GM23338 (cell line): ENCODE results near the gene ALPP. TPM values are rescaled to one million over a fixed set of nuclear protein-coding genes. Genes with fewer than 3 reads are reported as not detected.

ENCODE experiments used
- ATAC-seq: fragments of 200-7000 bp; cut with Tn5 transposase; 3 replicates; pipeline ENCODE4 v1.9.1; 2020
- DNase-seq: peaks from one replicate; pipeline ENCODE4 v3.0.0-alpha.2; 2015; ENCODE audit warnings: low spot score
- H2AFZ ChIP-seq: fragments of 200-600 bp; sonication (generic); 2 replicates; pipeline ENCODE4 v1.8.0; 2016; ENCODE audit warnings: antibody characterized with exemption, mild to moderate bottlenecking, moderate library complexity
- H3F3A ChIP-seq: fragments of 200-600 bp; sonication (generic); replicated peaks from 2 replicates; pipeline ENCODE4 v1.8.0; 2017; ENCODE audit warnings: antibody characterized with exemption, mixed run types, low read depth
- H3K27ac ChIP-seq: fragments of 200-600 bp; sonication (generic); 2 replicates; pipeline ENCODE4 v1.6.1; 2016; ENCODE audit warnings: low read depth
- H3K27me3 ChIP-seq: fragments of 200-600 bp; sonication (generic); 2 replicates; pipeline ENCODE4 v1.8.0; 2016; ENCODE audit warnings: mild to moderate bottlenecking, mixed run types, moderate library complexity; ENCODE audit not compliant: insufficient read depth
- H3K36me3 ChIP-seq: fragments of 200-600 bp; sonication (generic); 2 replicates; pipeline ENCODE4 v1.8.0; 2016; ENCODE audit warnings: mild to moderate bottlenecking; ENCODE audit not compliant: insufficient read depth
- H3K4me1 ChIP-seq: fragments of 200-600 bp; sonication (generic); 2 replicates; pipeline ENCODE4 v1.8.0; 2016; ENCODE audit warnings: mild to moderate bottlenecking, moderate library complexity; ENCODE audit not compliant: insufficient read depth
- H3K4me2 ChIP-seq: fragments of 200-600 bp; sonication (generic); 2 replicates; pipeline ENCODE4 v1.7.1; 2017; ENCODE audit warnings: mixed run types
- H3K4me3 ChIP-seq: fragments of 200-600 bp; sonication (generic); 2 replicates; pipeline ENCODE4 v1.6.1; 2016; ENCODE audit warnings: mixed run types
- H3K79me2 ChIP-seq: fragments of 200-600 bp; sonication (generic); replicated peaks from 2 replicates; pipeline ENCODE4 v1.8.0; 2017; ENCODE audit warnings: mild to moderate bottlenecking; ENCODE audit not compliant: insufficient read depth
- H3K9me2 ChIP-seq: fragments of 200-600 bp; sonication (generic); 2 replicates; pipeline ENCODE4 v1.8.0; 2017; ENCODE audit not compliant: insufficient read depth
- H4K20me1 ChIP-seq: fragments of 200-600 bp; sonication (generic); replicated peaks from 2 replicates; pipeline ENCODE4 v1.8.0; 2017; ENCODE audit warnings: mild to moderate bottlenecking; ENCODE audit not compliant: insufficient read depth
- H3K27ac Mint-ChIP-seq: 2 replicates; pipeline ENCODE4 v1.8.0; 2020; ENCODE audit warnings: inconsistent platforms, mild to moderate bottlenecking, moderate library complexity, mixed read lengths
- H3K27me3 Mint-ChIP-seq: 3 replicates; pipeline ENCODE4 v1.8.0; 2022; ENCODE audit warnings: low read depth, mild to moderate bottlenecking, moderate library complexity, mixed read lengths, inconsistent platforms; ENCODE audit not compliant: insufficient read depth, poor library complexity
- H3K36me3 Mint-ChIP-seq: 3 replicates; pipeline ENCODE4 v1.8.0; 2021; ENCODE audit warnings: low read depth, mild to moderate bottlenecking, inconsistent platforms, moderate library complexity, mixed read lengths
- H3K4me1 Mint-ChIP-seq: 3 replicates; pipeline ENCODE4 v1.8.0; 2020; ENCODE audit warnings: mild to moderate bottlenecking, inconsistent platforms, mixed read lengths
- H3K4me3 Mint-ChIP-seq: 3 replicates; pipeline ENCODE4 v1.8.0; 2021; ENCODE audit warnings: moderate library complexity, mild to moderate bottlenecking, inconsistent platforms, mixed read lengths
- H3K9me3 Mint-ChIP-seq: 3 replicates; pipeline ENCODE4 v1.8.0; 2020; ENCODE audit warnings: moderate library complexity, mild to moderate bottlenecking, inconsistent platforms, mixed read lengths
- JUNB ChIP-seq: IDR thresholded peaks from one replicate; pipeline ENCODE4 v1.6.1; 2016; ENCODE audit warnings: antibody characterized with exemption; ENCODE audit not compliant: unreplicated experiment
- STAT1 ChIP-seq: IDR thresholded peaks from one replicate; pipeline ENCODE4 v1.6.1; 2016; ENCODE audit warnings: antibody characterized with exemption; ENCODE audit not compliant: unreplicated experiment
- ZNF331 ChIP-seq: fragments of 250-450 bp; sonication (Bioruptor Pico); IDR thresholded peaks from 2 replicates; pipeline ENCODE4 v1.5.0; 2020; ENCODE audit warnings: low read depth, mild to moderate bottlenecking, moderate library complexity
- polyA plus RNA-seq: library from polyadenylated mRNA; unstranded; fragments of >200 nt; fragmentation: Nextera tagmentation; extraction: Ambion mirVana; gene quantifications from 2 replicates; pipeline ENCODE4 v1.2.1, GENCODE V29; 2016
- total RNA-seq: library from RNA; depleted of rRNA; stranded (reverse); fragments of >200 nt; shearing (Covaris generic); gene quantifications from 2 replicates; pipeline ENCODE4 v1.2.3, GENCODE V29; 2014
- TF ChIP-seq, protein P1 (sequence below): IDR thresholded peaks from one replicate; pipeline ENCODE4 v1.6.1; 2018; ENCODE audit warnings: antibody characterized with exemption; ENCODE audit not compliant: unreplicated experiment
- TF ChIP-seq, protein P2 (sequence below): IDR thresholded peaks from 2 replicates; pipeline ENCODE4 v1.6.1; 2016; ENCODE audit warnings: antibody characterized with exemption

ALPP gene
- total and polyA plus RNA-seq, 2 experiments from 2014 or later = 0.28 TPM; not detected in 1

DNA sequence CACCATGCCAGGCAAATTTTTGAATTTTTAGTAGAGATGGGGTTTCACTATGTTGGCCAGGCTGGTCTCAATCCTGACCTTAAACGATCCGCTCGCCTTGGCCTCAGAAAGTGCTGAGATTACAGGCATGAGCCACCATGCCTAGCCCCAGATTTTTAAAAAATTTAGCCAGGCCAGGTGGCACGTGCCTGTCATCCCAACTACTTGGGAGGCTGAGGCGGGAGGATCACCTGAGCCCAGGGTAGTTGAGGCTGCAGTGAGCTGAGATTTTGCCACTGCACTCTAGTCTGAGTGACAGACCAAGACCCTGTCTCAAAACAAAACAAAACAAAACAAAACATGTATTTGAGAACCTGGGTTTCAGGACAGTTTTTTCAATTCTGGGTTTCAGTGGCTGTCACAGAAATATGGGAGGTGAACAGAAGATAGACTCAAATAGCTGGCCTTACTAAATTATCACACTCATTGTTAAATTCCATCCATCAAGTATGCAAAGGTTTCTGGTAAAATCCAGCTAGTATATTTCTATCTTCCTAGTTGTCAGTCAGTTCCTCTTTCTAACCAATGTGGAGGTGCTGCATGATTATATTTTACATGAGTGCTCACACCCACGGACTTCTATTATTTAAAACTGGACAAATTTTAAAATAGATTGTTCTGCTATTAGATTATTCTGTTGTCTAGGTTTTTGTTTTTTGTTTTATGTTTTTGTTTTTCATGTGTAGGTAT is 33.5 kb downstream of the ALPP start:
- no peaks in the 10 kb centered on the region for H3K4me1 ChIP-seq
- DNase-seq = no peak
- H3F3A ChIP-seq = no peaks in the 10 kb centered on the region
- Mint-ChIP-seq H3K36me3 (no peaks in the 10 kb centered on the region; the same call in 2 of the 3 replicates), H3K9me3 (no peaks in the 10 kb centered on the region), H3K4me1 (no peaks in the 10 kb centered on the region), H3K4me3 (no peak overlapping the region), H3K27me3 (peaks cover 5% of the 10 kb centered on the region), H3K27ac (no peak overlapping the region)
- no peaks in the 10 kb centered on the region for H3K79me2 ChIP-seq
- TF ChIP-seq, protein P1, sequence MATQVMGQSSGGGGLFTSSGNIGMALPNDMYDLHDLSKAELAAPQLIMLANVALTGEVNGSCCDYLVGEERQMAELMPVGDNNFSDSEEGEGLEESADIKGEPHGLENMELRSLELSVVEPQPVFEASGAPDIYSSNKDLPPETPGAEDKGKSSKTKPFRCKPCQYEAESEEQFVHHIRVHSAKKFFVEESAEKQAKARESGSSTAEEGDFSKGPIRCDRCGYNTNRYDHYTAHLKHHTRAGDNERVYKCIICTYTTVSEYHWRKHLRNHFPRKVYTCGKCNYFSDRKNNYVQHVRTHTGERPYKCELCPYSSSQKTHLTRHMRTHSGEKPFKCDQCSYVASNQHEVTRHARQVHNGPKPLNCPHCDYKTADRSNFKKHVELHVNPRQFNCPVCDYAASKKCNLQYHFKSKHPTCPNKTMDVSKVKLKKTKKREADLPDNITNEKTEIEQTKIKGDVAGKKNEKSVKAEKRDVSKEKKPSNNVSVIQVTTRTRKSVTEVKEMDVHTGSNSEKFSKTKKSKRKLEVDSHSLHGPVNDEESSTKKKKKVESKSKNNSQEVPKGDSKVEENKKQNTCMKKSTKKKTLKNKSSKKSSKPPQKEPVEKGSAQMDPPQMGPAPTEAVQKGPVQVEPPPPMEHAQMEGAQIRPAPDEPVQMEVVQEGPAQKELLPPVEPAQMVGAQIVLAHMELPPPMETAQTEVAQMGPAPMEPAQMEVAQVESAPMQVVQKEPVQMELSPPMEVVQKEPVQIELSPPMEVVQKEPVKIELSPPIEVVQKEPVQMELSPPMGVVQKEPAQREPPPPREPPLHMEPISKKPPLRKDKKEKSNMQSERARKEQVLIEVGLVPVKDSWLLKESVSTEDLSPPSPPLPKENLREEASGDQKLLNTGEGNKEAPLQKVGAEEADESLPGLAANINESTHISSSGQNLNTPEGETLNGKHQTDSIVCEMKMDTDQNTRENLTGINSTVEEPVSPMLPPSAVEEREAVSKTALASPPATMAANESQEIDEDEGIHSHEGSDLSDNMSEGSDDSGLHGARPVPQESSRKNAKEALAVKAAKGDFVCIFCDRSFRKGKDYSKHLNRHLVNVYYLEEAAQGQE = no peak
- TF ChIP-seq, protein P2, sequence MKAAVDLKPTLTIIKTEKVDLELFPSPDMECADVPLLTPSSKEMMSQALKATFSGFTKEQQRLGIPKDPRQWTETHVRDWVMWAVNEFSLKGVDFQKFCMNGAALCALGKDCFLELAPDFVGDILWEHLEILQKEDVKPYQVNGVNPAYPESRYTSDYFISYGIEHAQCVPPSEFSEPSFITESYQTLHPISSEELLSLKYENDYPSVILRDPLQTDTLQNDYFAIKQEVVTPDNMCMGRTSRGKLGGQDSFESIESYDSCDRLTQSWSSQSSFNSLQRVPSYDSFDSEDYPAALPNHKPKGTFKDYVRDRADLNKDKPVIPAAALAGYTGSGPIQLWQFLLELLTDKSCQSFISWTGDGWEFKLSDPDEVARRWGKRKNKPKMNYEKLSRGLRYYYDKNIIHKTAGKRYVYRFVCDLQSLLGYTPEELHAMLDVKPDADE = no peak
- peak overlapping the region; percentile 47; the same call in 1 of the 2 replicates for H3K27ac ChIP-seq
- no peak overlapping the region for H2AFZ ChIP-seq
- H3K4me3 ChIP-seq = no peak overlapping the region
- H3K27me3 ChIP-seq = no peaks in the 10 kb centered on the region
- H3K4me2 ChIP-seq = no peak overlapping the region
- ATAC-seq = no peak
- H3K36me3 ChIP-seq = no peaks in the 10 kb centered on the region
- H4K20me1 ChIP-seq = 0 out of 2 replicates have a peak, but pooled peaks cover 4% of the 10 kb centered on the region
- 0 out of 2 replicates have a peak, but pooled peaks cover 3% of the 10 kb centered on the region for H3K9me2 ChIP-seq

DNA sequence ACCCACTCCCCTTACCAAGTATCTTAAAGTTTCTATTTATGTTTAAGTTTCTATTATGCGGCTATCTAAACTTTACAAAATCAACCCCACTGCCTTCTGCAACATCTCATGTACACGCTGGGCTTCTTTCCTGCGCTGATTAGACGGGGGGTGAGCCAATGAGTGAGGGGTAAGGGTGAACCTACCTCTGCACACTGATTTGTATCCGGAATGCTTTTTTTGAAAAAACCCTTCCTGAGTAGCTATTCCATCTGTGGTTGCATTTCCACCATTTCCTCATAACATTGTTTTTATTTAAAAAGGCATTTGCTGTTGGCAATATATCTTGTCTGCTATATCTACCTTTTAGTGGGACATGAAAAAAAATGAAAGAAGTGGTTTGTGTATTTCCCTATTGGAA is 34.4 kb downstream of the ALPP start:
- ATAC-seq (no peak), DNase-seq (no peak)
- H3K4me3 ChIP-seq = no peak overlapping the region
- H2AFZ ChIP-seq = no peak overlapping the region
- no peaks in the 10 kb centered on the region for H3K36me3 ChIP-seq
- 0 out of 2 replicates have a peak, but pooled peaks cover 3% of the 10 kb centered on the region for H3K9me2 ChIP-seq
- no peaks in the 10 kb centered on the region for H3K9me3 Mint-ChIP-seq
- H3K27ac ChIP-seq = no peak overlapping the region
- TF ChIP-seq JUNB (no peak), ZNF331 (CRISPR knock-in tag) (no peak), STAT1 (no peak)
- H3K27me3 Mint-ChIP-seq = peaks cover 14% of the 10 kb centered on the region
- H3K4me3 Mint-ChIP-seq = no peak overlapping the region
- H3K4me2 ChIP-seq = no peak overlapping the region
- H3K79me2 ChIP-seq = peaks cover 5% of the 10 kb centered on the region; the same call in 1 of the 2 replicates
- H4K20me1 ChIP-seq = 0 out of 2 replicates have a peak, but pooled peaks cover 4% of the 10 kb centered on the region
- H3K4me1 ChIP-seq = no peaks in the 10 kb centered on the region
- H3K27ac Mint-ChIP-seq = no peak overlapping the region
- H3K36me3 Mint-ChIP-seq = peaks cover 1% of the 10 kb centered on the region; the same call in 2 of the 3 replicates
- H3K27me3 ChIP-seq = peaks cover 1% of the 10 kb centered on the region
- H3K4me1 Mint-ChIP-seq = 0 out of 3 replicates have a peak, but pooled peaks cover under 1% of the 10 kb centered on the region
- no peaks in the 10 kb centered on the region for H3F3A ChIP-seq
